HEK293 (cell line): ENCODE data around the gene GPAT2.
"Not testable (repeated sequence)": the region's sequence is repeated elsewhere in the genome, so short reads cannot be mapped to it uniquely, and the experiment has no call there.

Source experiments
- BCL11B ChIP-seq: fragments of 450-650 bp; formaldehyde crosslinking; IDR thresholded peaks from 2 replicates; pipeline ENCODE4 v1.5.1; 2016; ENCODE audit warnings: low read depth, missing biosample characterization, missing genetic modification characterization
- ZBTB1 ChIP-seq: fragments of 450-650 bp; formaldehyde crosslinking; IDR thresholded peaks from 2 replicates; pipeline ENCODE4 v1.5.1; 2016; ENCODE audit warnings: missing biosample characterization, missing genetic modification characterization
- ZNF19 ChIP-seq: fragments of 450-650 bp; formaldehyde crosslinking; IDR thresholded peaks from 2 replicates; pipeline ENCODE4; 2016; ENCODE audit warnings: missing biosample characterization, missing genetic modification characterization, low read depth
- ZNF830 ChIP-seq: fragments of 450-650 bp; IDR thresholded peaks from 2 replicates; pipeline ENCODE4 v1.5.0; 2018; ENCODE audit warnings: missing biosample characterization, missing genetic modification characterization, low read depth, mild to moderate bottlenecking, moderate library complexity
- TF ChIP-seq, protein P1 (sequence below): fragments of 450-650 bp; formaldehyde crosslinking; IDR thresholded peaks from 2 replicates; pipeline ENCODE4 v1.5.1; 2017; ENCODE audit warnings: missing biosample characterization, missing genetic modification characterization
- TF ChIP-seq, protein P2 (sequence below): fragments of 450-650 bp; formaldehyde crosslinking; IDR thresholded peaks from 2 replicates; pipeline ENCODE4 v1.5.1; 2016; ENCODE audit warnings: missing biosample characterization, missing genetic modification characterization, borderline replicate concordance
- TF ChIP-seq, protein P3 (sequence below): fragments of 450-650 bp; formaldehyde crosslinking; IDR thresholded peaks from 2 replicates; pipeline ENCODE4 v1.5.1; 2016; ENCODE audit warnings: missing biosample characterization, missing genetic modification characterization
- TF ChIP-seq, protein P4 (sequence below): fragments of 450-650 bp; formaldehyde crosslinking; IDR thresholded peaks from 2 replicates; pipeline ENCODE4 v1.5.1; 2016; ENCODE audit warnings: missing biosample characterization, missing genetic modification characterization

DNA sequence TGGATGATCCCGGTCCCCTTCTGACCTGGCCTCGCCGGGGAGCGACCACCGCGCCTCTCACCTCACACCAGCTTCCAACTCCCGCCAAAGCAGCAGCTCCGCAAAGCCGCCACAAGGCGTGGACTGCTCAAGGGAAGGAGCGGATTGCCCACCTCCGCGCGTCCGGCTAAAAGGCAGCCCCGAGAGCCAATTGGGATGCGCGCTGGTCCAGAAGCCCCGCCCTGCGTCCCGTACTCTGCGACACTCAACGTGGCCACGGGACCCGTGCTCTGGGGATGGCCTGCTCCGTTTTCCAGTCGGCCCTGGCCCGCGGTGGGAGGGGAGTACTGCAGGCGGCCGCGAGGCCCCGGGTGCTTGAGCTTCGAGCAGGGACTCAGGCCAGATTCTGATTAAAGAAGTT, at the start of gene GPAT2:
- TF ChIP-seq, protein P1, sequence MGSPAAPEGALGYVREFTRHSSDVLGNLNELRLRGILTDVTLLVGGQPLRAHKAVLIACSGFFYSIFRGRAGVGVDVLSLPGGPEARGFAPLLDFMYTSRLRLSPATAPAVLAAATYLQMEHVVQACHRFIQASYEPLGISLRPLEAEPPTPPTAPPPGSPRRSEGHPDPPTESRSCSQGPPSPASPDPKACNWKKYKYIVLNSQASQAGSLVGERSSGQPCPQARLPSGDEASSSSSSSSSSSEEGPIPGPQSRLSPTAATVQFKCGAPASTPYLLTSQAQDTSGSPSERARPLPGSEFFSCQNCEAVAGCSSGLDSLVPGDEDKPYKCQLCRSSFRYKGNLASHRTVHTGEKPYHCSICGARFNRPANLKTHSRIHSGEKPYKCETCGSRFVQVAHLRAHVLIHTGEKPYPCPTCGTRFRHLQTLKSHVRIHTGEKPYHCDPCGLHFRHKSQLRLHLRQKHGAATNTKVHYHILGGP (tag by site-specific recombination) = not testable (repeated sequence)
- TF ChIP-seq, protein P2, sequence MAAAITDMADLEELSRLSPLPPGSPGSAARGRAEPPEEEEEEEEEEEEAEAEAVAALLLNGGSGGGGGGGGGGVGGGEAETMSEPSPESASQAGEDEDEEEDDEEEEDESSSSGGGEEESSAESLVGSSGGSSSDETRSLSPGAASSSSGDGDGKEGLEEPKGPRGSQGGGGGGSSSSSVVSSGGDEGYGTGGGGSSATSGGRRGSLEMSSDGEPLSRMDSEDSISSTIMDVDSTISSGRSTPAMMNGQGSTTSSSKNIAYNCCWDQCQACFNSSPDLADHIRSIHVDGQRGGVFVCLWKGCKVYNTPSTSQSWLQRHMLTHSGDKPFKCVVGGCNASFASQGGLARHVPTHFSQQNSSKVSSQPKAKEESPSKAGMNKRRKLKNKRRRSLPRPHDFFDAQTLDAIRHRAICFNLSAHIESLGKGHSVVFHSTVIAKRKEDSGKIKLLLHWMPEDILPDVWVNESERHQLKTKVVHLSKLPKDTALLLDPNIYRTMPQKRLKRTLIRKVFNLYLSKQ (tag by site-specific recombination) = not testable (repeated sequence)
- TF ChIP-seq, protein P3, sequence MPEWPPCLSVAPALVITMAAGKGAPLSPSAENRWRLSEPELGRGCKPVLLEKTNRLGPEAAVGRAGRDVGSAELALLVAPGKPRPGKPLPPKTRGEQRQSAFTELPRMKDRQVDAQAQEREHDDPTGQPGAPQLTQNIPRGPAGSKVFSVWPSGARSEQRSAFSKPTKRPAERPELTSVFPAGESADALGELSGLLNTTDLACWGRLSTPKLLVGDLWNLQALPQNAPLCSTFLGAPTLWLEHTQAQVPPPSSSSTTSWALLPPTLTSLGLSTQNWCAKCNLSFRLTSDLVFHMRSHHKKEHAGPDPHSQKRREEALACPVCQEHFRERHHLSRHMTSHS (tag by site-specific recombination) = not testable (repeated sequence)
- not testable (repeated sequence) for TF ChIP-seq ZNF19 (tag by site-specific recombination); ZBTB1; BCL11B (tag by site-specific recombination); ZNF830 (tag by site-specific recombination)
- TF ChIP-seq, protein P4, sequence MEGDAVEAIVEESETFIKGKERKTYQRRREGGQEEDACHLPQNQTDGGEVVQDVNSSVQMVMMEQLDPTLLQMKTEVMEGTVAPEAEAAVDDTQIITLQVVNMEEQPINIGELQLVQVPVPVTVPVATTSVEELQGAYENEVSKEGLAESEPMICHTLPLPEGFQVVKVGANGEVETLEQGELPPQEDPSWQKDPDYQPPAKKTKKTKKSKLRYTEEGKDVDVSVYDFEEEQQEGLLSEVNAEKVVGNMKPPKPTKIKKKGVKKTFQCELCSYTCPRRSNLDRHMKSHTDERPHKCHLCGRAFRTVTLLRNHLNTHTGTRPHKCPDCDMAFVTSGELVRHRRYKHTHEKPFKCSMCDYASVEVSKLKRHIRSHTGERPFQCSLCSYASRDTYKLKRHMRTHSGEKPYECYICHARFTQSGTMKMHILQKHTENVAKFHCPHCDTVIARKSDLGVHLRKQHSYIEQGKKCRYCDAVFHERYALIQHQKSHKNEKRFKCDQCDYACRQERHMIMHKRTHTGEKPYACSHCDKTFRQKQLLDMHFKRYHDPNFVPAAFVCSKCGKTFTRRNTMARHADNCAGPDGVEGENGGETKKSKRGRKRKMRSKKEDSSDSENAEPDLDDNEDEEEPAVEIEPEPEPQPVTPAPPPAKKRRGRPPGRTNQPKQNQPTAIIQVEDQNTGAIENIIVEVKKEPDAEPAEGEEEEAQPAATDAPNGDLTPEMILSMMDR (tag by site-specific recombination) = not testable (repeated sequence)
